ENCODE measurements around the gene ACAD9. TPM values are rescaled to one million over a fixed set of nuclear protein-coding genes. Genes with fewer than 3 reads are reported as not detected.

Gene ACAD9
- polyA plus RNA-seq, 3 donors = 21.9 to 27.7 (median 25.6) TPM

DNA sequence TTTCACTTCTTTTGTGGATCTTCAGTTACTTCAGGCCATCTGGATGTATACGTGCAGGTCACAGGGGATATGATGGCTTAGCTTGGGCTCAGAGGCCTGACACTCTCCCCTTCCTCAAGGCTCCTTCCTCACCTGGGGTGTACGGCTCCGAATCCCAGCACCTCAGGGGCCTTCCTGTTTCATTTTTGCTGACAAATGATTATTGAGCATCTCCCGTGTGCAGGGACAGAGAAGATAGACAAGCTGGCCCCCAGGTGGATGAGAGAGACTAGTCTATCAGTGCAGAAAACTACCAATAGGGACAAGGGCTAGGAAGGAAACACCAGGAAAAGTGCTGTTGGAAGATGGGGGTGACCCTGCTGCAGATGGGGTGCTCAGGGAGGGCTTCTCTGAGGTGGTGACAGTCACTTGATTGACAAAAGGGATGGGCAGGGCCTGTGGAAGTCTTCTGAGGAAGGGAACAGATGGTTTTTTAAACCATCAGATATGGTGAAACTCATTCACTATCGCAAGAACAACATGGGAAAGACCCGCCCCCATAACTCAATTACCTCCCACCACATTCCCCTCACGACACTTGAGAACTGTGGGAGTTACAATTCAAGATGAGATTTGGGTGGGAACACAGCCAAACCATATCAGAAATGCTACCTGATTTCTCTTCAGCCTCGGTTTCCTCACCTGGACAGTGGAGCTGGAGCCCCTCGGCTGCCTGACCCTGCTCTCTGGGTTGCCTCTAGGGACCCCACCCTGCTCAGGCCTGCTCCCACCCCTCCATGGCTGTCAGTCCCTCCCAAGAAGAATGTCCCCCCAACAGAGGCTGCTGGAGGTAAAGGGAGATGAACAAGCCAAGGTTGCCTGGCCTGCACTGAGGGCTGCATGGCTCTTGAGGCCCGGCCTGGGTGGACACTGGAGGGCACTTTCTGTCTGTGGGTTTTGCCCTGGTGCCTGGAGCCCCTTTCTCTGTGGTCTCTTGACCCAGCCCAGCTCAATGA, 37.2 kb upstream of the ACAD9 start:
- H4K20me1 ChIP-seq (ENCODE audit: insufficient read depth, low read length) = no peaks in the 10 kb centered on the region
- TF ChIP-seq, protein P1, sequence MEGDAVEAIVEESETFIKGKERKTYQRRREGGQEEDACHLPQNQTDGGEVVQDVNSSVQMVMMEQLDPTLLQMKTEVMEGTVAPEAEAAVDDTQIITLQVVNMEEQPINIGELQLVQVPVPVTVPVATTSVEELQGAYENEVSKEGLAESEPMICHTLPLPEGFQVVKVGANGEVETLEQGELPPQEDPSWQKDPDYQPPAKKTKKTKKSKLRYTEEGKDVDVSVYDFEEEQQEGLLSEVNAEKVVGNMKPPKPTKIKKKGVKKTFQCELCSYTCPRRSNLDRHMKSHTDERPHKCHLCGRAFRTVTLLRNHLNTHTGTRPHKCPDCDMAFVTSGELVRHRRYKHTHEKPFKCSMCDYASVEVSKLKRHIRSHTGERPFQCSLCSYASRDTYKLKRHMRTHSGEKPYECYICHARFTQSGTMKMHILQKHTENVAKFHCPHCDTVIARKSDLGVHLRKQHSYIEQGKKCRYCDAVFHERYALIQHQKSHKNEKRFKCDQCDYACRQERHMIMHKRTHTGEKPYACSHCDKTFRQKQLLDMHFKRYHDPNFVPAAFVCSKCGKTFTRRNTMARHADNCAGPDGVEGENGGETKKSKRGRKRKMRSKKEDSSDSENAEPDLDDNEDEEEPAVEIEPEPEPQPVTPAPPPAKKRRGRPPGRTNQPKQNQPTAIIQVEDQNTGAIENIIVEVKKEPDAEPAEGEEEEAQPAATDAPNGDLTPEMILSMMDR (IDR thresholded peaks at IDR 0.05) = no peak
- H3K36me3 Mint-ChIP-seq = no peaks in the 10 kb centered on the region
- no peaks in the 10 kb centered on the region for H3K9me3 ChIP-seq (replicated peaks in 1 of 2; ENCODE audit: control insufficient read depth in 1 of 2, insufficient read depth in 1 of 2, low read length in 2 of 2)
- peaks cover 33 to 35% of the 10 kb centered on the region in 2 donors for H3K4me1 ChIP-seq (ENCODE audit: control insufficient read depth in 1 of 2, insufficient read depth in 2 of 2, low read length in 2 of 2)
- no peaks in the 10 kb centered on the region for H3K36me3 ChIP-seq (replicated peaks in 1 of 2; ENCODE audit: control insufficient read depth in 1 of 2, insufficient read depth in 2 of 2, low read length in 2 of 2)
- H3K4me3 ChIP-seq (replicated peaks in 1 of 3; ENCODE audit: low read depth in 2 of 3, low read length in 3 of 3) = no peak overlapping the region
- no peak overlapping the region for H2AFZ ChIP-seq (ENCODE audit: insufficient read depth, low read depth, low read length, poor library complexity, severe bottlenecking)
- no peak overlapping the region for H3K4me2 ChIP-seq (replicated peaks; ENCODE audit: extremely low read depth, low read length, poor library complexity, severe bottlenecking)
- H3K27ac Mint-ChIP-seq = no peak overlapping the region
- peaks cover 38% of the 10 kb centered on the region for H3K4me1 Mint-ChIP-seq
- no peaks in the 10 kb centered on the region for H3K79me2 ChIP-seq (ENCODE audit: insufficient read depth, low read length)
- H3K9ac ChIP-seq (ENCODE audit: insufficient read depth, low read length, poor library complexity, severe bottlenecking) = no peak overlapping the region
- WGBS (ENCODE audit: insufficient coverage) = 71% methylated on average over 5 of the region's 10 CpGs
- peaks cover 0 to 2% (median 0%) of the 10 kb centered on the region in 7 donors for H3K9me3 Mint-ChIP-seq
- H3K4me3 Mint-ChIP-seq = no peak overlapping the region
- H3K27ac ChIP-seq (ENCODE audit: low read depth in 1 of 2, low read length in 2 of 2) = no peak overlapping the region
- H3K27me3 Mint-ChIP-seq (ENCODE audit: low read depth in 3 of 3) = peaks cover 0 to 3% (median 0%) of the 10 kb centered on the region in 3 donors
- no peak for DNase-seq
- H3K27me3 ChIP-seq (ENCODE audit: control insufficient read depth in 2 of 2, insufficient read depth in 2 of 2, low read length in 2 of 2) = no peaks in the 10 kb centered on the region
- intact Hi-C loops (cut with micrococcal nuclease) = no loop called here

DNA sequence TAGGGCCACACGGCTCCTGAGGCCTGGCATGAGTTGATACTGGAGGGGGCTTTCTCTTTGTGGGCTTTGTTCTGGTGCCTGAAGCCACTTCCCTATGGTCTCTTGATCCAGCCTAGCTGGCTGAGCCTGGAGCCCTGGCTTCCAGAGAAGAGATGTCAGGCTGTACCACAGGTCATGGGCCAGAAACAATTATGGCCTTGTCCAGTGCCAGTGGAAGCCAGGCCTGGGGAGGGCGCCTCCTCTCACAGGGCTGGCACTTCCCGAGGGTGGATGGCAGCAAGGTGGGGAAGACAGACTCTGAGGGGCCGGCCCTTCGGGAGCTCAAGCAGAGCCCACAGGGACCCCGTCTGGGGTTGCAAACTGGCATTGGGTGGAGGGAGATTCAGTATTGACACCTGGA, 34.9 kb upstream of the ACAD9 start:
- Mint-ChIP-seq H3K36me3 (no peaks in the 10 kb centered on the region), H3K9me3 (peaks cover 0 to 2% (median 0%) of the 10 kb centered on the region in 7 donors), H3K27me3 (ENCODE audit: low read depth in 3 of 3) (peaks cover 0 to 3% (median 3%) of the 10 kb centered on the region in 3 donors), H3K27ac (no peak overlapping the region), H3K4me1 (peaks cover 53% of the 10 kb centered on the region), H3K4me3 (no peak overlapping the region)
- Histone ChIP-seq H3K9me3 (replicated peaks in 1 of 2; ENCODE audit: control insufficient read depth in 1 of 2, insufficient read depth in 1 of 2, low read length in 2 of 2) (no peaks in the 10 kb centered on the region), H3K27ac (ENCODE audit: low read depth in 1 of 2, low read length in 2 of 2) (no peak overlapping the region), H3K9ac (ENCODE audit: insufficient read depth, low read length, poor library complexity, severe bottlenecking) (no peak overlapping the region), H3K36me3 (replicated peaks in 1 of 2; ENCODE audit: control insufficient read depth in 1 of 2, insufficient read depth in 2 of 2, low read length in 2 of 2) (no peaks in the 10 kb centered on the region), H3K79me2 (ENCODE audit: insufficient read depth, low read length) (no peaks in the 10 kb centered on the region), H2AFZ (ENCODE audit: insufficient read depth, low read depth, low read length, poor library complexity, severe bottlenecking) (no peak overlapping the region), H3K27me3 (ENCODE audit: control insufficient read depth in 2 of 2, insufficient read depth in 2 of 2, low read length in 2 of 2) (no peaks in the 10 kb centered on the region), H3K4me2 (replicated peaks; ENCODE audit: extremely low read depth, low read length, poor library complexity, severe bottlenecking) (no peak overlapping the region), H3K4me3 (replicated peaks in 1 of 3; ENCODE audit: low read depth in 2 of 3, low read length in 3 of 3) (no peak overlapping the region), H3K4me1 (ENCODE audit: control insufficient read depth in 1 of 2, insufficient read depth in 2 of 2, low read length in 2 of 2) (peaks cover 49 to 56% of the 10 kb centered on the region in 2 donors), H4K20me1 (ENCODE audit: insufficient read depth, low read length) (no peaks in the 10 kb centered on the region)
- TF ChIP-seq, protein P1 (IDR thresholded peaks at IDR 0.05) = no peak
- 100% methylated on average over 2 of the region's 6 CpGs for WGBS (ENCODE audit: insufficient coverage)
- intact Hi-C loops (cut with micrococcal nuclease) = no loop called here
- DNase-seq = no peak
